NCI-H1436 (cell line): ENCODE data around the gene COL26A1.
A peak's percentile ranks its signal among the peaks of the same experiment; 100 is the strongest.
"Not testable (repeated sequence)": the region's sequence is repeated elsewhere in the genome, so short reads cannot be mapped to it uniquely, and the experiment has no call there.

Experiments used
- DNase-seq: peaks from one replicate; lab custom pipeline; 2025; lab: John Stamatoyannopoulos, UW

COL26A1 gene

GRCh38 chr7:101598986-101599771 is 236.5 kb downstream of the COL26A1 start:
- no peak for DNase-seq

GRCh38 chr7:101599787-101600186 is 237.1 kb downstream of the COL26A1 start:
- no peak for DNase-seq

GRCh38 chr7:101602082-101602481 is 239.4 kb downstream of the COL26A1 start:
- DNase-seq, result no peak

- DNase-seq, result peak; percentile 58
These were observed 240.0 kb downstream of the COL26A1 start for GRCh38 chr7:101602484-101603241.

- DNase-seq, result no peak
These were observed 241.8 kb downstream of the COL26A1 start for GRCh38 chr7:101604331-101604933.

GRCh38 chr7:101604934-101605332 is 242.3 kb downstream of the COL26A1 start:
- DNase-seq, result not testable (repeated sequence)

GRCh38 chr7:101605611-101606497 is 243.2 kb downstream of the COL26A1 start:
- no peak for DNase-seq

GRCh38 chr7:101606498-101606923 is 243.8 kb downstream of the COL26A1 start:
- DNase-seq, result no peak
